SK-N-SH treated with all-trans-retinoic acid at 6 μM for 48 hours (cell line): ENCODE results near the gene RAB31.

ENCODE experiments used
- ARNTL ChIP-seq: fragments of 450-650 bp; formaldehyde crosslinking; IDR thresholded peaks from 2 replicates; pipeline ENCODE4 v1.5.0; 2020; ENCODE audit warnings: low read depth, mild to moderate bottlenecking, moderate library complexity, borderline replicate concordance
- BACH2 ChIP-seq: fragments of 250-450 bp; sonication (Bioruptor Pico); IDR thresholded peaks from 2 replicates; pipeline ENCODE4 v1.9.0; 2021; ENCODE audit warnings: mild to moderate bottlenecking, borderline replicate concordance
- CSDC2 ChIP-seq: fragments of 250-450 bp; sonication (Bioruptor Pico); IDR thresholded peaks from 2 replicates; pipeline ENCODE4 v1.5.0; 2020; ENCODE audit warnings: mild to moderate bottlenecking, moderate library complexity
- ESRRG ChIP-seq: fragments of 250-450 bp; sonication (Bioruptor Pico); IDR thresholded peaks from 2 replicates; pipeline ENCODE4 v1.6.1; 2021; ENCODE audit warnings: mild to moderate bottlenecking
- GLIS3 ChIP-seq: fragments of 250-450 bp; sonication (Bioruptor Pico); IDR thresholded peaks from 2 replicates; pipeline ENCODE4 v1.5.0; 2020; ENCODE audit warnings: mild to moderate bottlenecking, moderate library complexity
- OSR1 ChIP-seq: fragments of 250-450 bp; sonication (Bioruptor Pico); IDR thresholded peaks from 2 replicates; pipeline ENCODE4 v1.8.0; 2022; ENCODE audit warnings: moderate library complexity, mild to moderate bottlenecking, inconsistent platforms
- PPARA ChIP-seq: fragments of 250-450 bp; sonication (Bioruptor Pico); IDR thresholded peaks from 2 replicates; pipeline ENCODE4 v1.5.0; 2020; ENCODE audit warnings: mild to moderate bottlenecking, borderline replicate concordance
- TOX ChIP-seq: fragments of 250-450 bp; sonication (Bioruptor Pico); IDR thresholded peaks from 2 replicates; pipeline ENCODE4 v1.8.0; 2021; ENCODE audit warnings: mild to moderate bottlenecking, moderate library complexity, borderline replicate concordance
- ZFP3 ChIP-seq: fragments of 250-450 bp; sonication (Bioruptor Pico); IDR thresholded peaks from 2 replicates; pipeline ENCODE4 v1.5.0; 2020; ENCODE audit warnings: mild to moderate bottlenecking, moderate library complexity
- ZFP30 ChIP-seq: fragments of 450-650 bp; formaldehyde crosslinking; IDR thresholded peaks from 2 replicates; pipeline ENCODE4 v1.5.0; 2022; ENCODE audit warnings: mild to moderate bottlenecking, moderate library complexity
- ZNF8 ChIP-seq: fragments of 450-650 bp; formaldehyde crosslinking; IDR thresholded peaks from 2 replicates; pipeline ENCODE4 v1.5.0; 2020; ENCODE audit warnings: mild to moderate bottlenecking, moderate library complexity
- TF ChIP-seq, protein P1 (sequence below): fragments of 250-450 bp; sonication (Bioruptor Pico); IDR thresholded peaks from 2 replicates; pipeline ENCODE4 v1.8.0; 2020; ENCODE audit warnings: mild to moderate bottlenecking, moderate library complexity, borderline replicate concordance
- TF ChIP-seq, protein P2 (sequence below): fragments of 250-450 bp; sonication (Bioruptor Pico); IDR thresholded peaks from 2 replicates; pipeline ENCODE4 v1.5.1; 2020; ENCODE audit warnings: low read depth, mild to moderate bottlenecking, moderate library complexity
- TF ChIP-seq, protein P3 (sequence below): fragments of 250-450 bp; sonication (Bioruptor Pico); IDR thresholded peaks from 2 replicates; pipeline ENCODE4 v1.8.0; 2021; ENCODE audit warnings: low read depth, mild to moderate bottlenecking, moderate library complexity, borderline replicate concordance

DNA sequence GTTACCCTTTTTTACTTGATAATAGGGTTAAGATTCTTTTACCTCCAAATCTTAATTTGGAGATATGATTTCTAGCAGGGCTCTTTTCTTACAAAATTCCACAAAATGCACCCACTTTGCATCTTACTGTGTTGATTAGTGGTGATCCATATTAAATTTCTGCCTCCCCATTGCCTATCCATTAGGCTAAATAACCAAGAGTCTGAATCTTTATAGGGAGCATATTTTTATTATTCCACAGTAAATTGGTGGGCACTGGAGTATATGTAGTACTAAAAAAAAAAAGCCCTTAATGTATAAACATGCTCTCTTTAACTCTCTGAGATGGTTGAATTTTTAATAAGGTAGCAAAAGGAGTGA, 169.5 kb downstream of the RAB31 start:
- TF ChIP-seq ZNF8 (CRISPR knock-in tag), result no peak
- no peak for TF ChIP-seq CSDC2 (CRISPR knock-in tag)
- TF ChIP-seq, protein P1, sequence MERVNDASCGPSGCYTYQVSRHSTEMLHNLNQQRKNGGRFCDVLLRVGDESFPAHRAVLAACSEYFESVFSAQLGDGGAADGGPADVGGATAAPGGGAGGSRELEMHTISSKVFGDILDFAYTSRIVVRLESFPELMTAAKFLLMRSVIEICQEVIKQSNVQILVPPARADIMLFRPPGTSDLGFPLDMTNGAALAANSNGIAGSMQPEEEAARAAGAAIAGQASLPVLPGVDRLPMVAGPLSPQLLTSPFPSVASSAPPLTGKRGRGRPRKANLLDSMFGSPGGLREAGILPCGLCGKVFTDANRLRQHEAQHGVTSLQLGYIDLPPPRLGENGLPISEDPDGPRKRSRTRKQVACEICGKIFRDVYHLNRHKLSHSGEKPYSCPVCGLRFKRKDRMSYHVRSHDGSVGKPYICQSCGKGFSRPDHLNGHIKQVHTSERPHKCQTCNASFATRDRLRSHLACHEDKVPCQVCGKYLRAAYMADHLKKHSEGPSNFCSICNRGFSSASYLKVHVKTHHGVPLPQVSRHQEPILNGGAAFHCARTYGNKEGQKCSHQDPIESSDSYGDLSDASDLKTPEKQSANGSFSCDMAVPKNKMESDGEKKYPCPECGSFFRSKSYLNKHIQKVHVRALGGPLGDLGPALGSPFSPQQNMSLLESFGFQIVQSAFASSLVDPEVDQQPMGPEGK (CRISPR knock-in tag), result no peak
- TF ChIP-seq GLIS3 (CRISPR knock-in tag), result no peak
- TF ChIP-seq ARNTL (CRISPR knock-in tag), result no peak
- no peak for TF ChIP-seq TOX (CRISPR knock-in tag)
- TF ChIP-seq OSR1 (CRISPR knock-in tag), result no peak
- no peak for TF ChIP-seq PPARA
- TF ChIP-seq, protein P2, sequence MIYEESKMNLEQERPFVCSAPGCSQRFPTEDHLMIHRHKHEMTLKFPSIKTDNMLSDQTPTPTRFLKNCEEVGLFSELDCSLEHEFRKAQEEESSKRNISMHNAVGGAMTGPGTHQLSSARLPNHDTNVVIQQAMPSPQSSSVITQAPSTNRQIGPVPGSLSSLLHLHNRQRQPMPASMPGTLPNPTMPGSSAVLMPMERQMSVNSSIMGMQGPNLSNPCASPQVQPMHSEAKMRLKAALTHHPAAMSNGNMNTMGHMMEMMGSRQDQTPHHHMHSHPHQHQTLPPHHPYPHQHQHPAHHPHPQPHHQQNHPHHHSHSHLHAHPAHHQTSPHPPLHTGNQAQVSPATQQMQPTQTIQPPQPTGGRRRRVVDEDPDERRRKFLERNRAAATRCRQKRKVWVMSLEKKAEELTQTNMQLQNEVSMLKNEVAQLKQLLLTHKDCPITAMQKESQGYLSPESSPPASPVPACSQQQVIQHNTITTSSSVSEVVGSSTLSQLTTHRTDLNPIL (CRISPR knock-in tag), result no peak
- TF ChIP-seq ZFP3, result no peak
- TF ChIP-seq, protein P3, sequence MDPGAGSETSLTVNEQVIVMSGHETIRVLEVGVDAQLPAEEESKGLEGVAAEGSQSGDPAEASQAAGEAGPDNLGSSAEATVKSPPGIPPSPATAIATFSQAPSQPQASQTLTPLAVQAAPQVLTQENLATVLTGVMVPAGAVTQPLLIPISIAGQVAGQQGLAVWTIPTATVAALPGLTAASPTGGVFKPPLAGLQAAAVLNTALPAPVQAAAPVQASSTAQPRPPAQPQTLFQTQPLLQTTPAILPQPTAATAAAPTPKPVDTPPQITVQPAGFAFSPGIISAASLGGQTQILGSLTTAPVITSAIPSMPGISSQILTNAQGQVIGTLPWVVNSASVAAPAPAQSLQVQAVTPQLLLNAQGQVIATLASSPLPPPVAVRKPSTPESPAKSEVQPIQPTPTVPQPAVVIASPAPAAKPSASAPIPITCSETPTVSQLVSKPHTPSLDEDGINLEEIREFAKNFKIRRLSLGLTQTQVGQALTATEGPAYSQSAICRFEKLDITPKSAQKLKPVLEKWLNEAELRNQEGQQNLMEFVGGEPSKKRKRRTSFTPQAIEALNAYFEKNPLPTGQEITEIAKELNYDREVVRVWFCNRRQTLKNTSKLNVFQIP, result no peak
- no peak for TF ChIP-seq BACH2 (CRISPR knock-in tag)
- TF ChIP-seq ESRRG (CRISPR knock-in tag), result no peak
- TF ChIP-seq ZFP30 (CRISPR knock-in tag), result no peak
